Measurements from ENCODE around the gene ITSN2.

The ITSN2 gene

DNA sequence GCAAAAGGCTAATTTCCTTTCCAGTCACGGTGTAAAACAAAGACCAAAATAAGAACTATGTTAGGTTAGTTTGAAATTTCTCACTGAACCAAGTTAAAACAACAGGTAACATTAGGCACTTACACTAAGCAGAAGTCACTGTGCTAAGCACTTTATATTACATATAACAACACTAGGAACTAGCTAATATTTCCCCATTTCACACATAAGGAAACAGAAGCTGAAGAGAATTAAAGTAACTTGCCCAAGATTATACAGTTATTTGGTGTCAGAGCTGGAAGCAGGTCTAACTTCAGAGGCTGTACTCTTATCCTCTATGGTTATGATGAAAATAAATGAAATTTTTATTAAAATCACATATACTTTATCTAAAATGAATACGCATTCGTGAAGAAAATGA, 5.9 kb downstream of the ITSN2 start:
- TF ChIP-seq, protein P1, sequence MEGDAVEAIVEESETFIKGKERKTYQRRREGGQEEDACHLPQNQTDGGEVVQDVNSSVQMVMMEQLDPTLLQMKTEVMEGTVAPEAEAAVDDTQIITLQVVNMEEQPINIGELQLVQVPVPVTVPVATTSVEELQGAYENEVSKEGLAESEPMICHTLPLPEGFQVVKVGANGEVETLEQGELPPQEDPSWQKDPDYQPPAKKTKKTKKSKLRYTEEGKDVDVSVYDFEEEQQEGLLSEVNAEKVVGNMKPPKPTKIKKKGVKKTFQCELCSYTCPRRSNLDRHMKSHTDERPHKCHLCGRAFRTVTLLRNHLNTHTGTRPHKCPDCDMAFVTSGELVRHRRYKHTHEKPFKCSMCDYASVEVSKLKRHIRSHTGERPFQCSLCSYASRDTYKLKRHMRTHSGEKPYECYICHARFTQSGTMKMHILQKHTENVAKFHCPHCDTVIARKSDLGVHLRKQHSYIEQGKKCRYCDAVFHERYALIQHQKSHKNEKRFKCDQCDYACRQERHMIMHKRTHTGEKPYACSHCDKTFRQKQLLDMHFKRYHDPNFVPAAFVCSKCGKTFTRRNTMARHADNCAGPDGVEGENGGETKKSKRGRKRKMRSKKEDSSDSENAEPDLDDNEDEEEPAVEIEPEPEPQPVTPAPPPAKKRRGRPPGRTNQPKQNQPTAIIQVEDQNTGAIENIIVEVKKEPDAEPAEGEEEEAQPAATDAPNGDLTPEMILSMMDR (IDR thresholded peaks at IDR 0.05; ENCODE audit: low read depth, low read length) = no peak
- DNase-seq (ENCODE audit: low read depth in 2 of 2) = no peak
- no peak overlapping the region for H3K4me3 ChIP-seq (replicated peaks in 1 of 2; ENCODE audit: low read depth in 2 of 2, low read length in 2 of 2)

DNA sequence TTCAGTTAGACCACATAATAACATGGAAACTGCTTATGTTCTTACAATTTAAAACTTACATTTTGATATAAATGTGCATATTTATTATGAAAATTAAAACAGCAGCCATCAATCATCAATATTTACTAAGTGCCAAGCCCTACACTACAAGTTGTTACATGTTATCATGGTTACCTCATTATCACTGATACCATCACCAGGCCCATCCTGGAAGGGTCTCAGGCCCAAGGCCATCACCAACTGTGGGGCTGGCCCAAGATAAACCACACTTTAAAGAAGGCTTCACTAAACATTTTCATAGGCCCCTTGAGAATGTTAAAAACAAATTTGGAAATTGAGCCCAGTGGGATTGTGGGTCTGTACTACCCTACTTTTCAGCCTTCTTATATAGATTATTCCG, 6.4 kb downstream of the ITSN2 start:
- DNase-seq (ENCODE audit: low read depth in 2 of 2) = no peak
- no peak overlapping the region for H3K4me3 ChIP-seq (replicated peaks in 1 of 2; ENCODE audit: low read depth in 2 of 2, low read length in 2 of 2)
- TF ChIP-seq, protein P1 (IDR thresholded peaks at IDR 0.05; ENCODE audit: low read depth, low read length) = no peak

DNA sequence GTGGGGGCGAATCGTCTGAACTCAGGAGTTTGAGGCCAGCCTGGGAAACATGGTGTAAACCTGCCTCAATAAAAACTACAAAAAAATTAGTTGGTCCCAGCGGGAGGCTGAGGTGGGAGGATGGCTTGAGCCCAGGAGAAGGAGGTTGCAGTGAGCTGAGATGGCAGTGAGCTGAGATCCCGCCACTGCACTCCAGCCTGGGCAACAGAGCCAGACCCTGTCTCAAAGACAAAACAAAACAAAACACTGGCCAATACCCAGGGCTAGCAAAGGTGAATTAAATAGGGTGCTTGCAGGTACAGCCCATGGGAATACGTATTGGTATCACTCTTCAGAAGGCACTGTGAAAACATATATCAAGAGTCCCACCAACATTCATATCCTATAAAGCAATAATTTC, 7.0 kb downstream of the ITSN2 start:
- TF ChIP-seq, protein P1 (IDR thresholded peaks at IDR 0.05; ENCODE audit: low read depth, low read length) = no peak
- DNase-seq (ENCODE audit: low read depth in 2 of 2) = no peak
- no peak overlapping the region for H3K4me3 ChIP-seq (replicated peaks in 1 of 2; ENCODE audit: low read depth in 2 of 2, low read length in 2 of 2)

DNA sequence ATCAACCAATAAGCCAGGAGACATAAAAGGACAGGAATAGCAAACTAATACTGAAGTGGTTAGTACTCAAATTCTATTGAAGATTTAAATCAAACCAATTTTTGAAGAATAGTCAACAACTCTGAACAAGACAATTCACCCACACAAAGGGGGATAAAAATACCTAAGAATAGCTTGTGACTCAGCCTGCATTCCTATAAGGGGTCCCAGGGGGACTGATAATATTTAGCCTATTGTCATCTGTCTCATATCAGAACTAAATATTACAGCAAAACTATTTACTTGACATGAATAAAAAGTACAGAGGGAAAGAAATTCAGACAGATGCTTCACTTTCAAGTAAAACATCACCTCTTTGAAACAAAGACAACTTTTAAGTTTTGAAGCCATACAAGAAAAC, 7.7 kb downstream of the ITSN2 start:
- no peak overlapping the region for H3K4me3 ChIP-seq (replicated peaks in 1 of 2; ENCODE audit: low read depth in 2 of 2, low read length in 2 of 2)
- TF ChIP-seq, protein P1 (IDR thresholded peaks at IDR 0.05; ENCODE audit: low read depth, low read length) = no peak
- DNase-seq (ENCODE audit: low read depth in 2 of 2) = peak; percentile 34 to 51

DNA sequence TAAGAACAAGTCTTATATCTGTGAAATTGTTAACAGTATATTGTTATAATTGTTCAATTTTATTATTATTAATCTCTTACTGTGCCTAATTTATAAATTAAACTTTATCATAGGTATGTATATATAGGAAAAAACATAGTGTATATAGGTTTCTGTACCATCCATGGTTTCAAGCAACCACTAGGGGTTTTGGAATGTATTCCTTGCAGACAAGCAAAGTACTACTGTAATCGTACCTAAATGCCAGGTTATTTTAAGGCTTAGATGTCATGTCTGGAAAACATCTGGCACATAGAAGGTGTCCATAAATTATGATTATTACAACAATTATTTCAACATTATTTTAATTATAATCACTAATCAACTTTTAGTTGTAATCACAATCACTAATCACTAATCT, 8.4 kb downstream of the ITSN2 start:
- no peak overlapping the region for H3K4me3 ChIP-seq (replicated peaks in 1 of 2; ENCODE audit: low read depth in 2 of 2, low read length in 2 of 2)
- TF ChIP-seq, protein P1 (IDR thresholded peaks at IDR 0.05; ENCODE audit: low read depth, low read length) = no peak
- DNase-seq (ENCODE audit: low read depth in 2 of 2) = no peak

DNA sequence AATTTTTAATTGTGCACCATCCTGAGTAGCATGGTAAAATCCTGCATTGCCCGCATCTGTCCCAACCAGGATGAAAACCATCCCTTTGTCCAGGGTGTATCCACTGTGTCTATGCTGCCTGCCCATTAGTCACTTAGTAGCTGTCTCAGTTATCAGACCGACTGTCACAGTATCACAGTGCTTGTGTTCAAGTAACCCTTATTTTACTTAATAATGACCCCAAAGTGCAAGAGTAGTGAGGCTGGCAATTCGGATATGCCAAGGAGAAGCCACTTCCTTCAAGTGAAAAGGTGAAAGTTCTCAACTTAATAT, 8.8 kb downstream of the ITSN2 start:
- TF ChIP-seq, protein P1 (IDR thresholded peaks at IDR 0.05; ENCODE audit: low read depth, low read length) = no peak
- no peak overlapping the region for H3K4me3 ChIP-seq (replicated peaks in 1 of 2; ENCODE audit: low read depth in 2 of 2, low read length in 2 of 2)
- DNase-seq (ENCODE audit: low read depth in 2 of 2) = no peak

DNA sequence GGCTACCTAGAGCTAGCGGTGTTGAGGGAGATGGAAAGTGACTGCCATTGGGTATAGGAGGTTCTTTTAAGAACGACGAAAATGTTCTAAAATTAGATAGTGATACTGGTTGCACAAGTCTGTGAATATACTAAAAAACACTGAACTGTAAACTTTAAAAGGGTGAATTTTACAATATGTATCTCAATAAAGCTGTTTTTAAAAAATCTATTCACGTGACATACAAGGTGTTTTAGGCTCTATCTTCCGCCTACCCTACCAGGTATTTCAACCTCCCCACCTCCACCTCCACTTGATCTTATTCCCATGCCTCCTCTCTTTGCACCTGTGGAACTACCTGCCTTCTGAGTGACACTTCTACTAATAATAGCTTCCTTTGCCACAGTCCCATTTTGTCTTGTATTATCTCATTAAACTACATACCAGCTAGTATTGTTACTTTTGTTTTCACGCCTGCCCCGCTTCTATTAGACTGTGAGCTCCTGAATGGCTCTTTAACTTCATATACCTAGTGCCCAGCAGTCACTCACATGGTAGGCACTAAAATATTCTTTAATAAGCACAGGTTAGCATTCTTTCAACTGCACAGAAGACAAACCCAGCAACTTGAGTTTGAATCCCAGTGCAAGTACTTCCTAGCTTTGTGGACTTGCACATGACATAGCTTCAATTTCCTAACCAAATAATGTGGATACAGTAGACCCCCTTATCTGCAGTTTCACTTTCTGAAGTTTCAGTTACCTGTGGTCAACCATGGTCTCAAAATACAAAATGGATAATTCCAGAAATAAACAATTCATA, 9.3 kb downstream of the ITSN2 start:
- no peak for DNase-seq (ENCODE audit: low read depth in 2 of 2)
- no peak overlapping the region for H3K4me3 ChIP-seq (replicated peaks in 1 of 2; ENCODE audit: low read depth in 2 of 2, low read length in 2 of 2)
- TF ChIP-seq, protein P1 (IDR thresholded peaks at IDR 0.05; ENCODE audit: low read depth, low read length) = no peak
